Effector CD4-positive, alpha-beta T cell (primary cell): ENCODE results near the gene SCMH1.

Experiments used
- DNase-seq: peaks from one replicate; pipeline ENCODE4 v3.0.0-alpha.2; 2020

Gene SCMH1

GRCh38 chr1:41021526-41022308 is 220.4 kb downstream of the SCMH1 start, which contains the start of gene SLFNL1:
SLFNL1 (minus strand) TSS chr1:41021725; CDS start chr1:41020660, 1,065 bp downstream.
- no peak for DNase-seq

GRCh38 chr1:41020654-41021053 is 221.5 kb downstream of the SCMH1 start:
- DNase-seq, result no peak

GRCh38 chr1:41020109-41020576 is 222.0 kb downstream of the SCMH1 start:
- no peak for DNase-seq

GRCh38 chr1:41019353-41019745 is 222.8 kb downstream of the SCMH1 start:
- DNase-seq, result no peak

- no peak for DNase-seq
Observed at GRCh38 chr1:41018018-41018410, 224.1 kb downstream of the SCMH1 start.

- no peak for DNase-seq
Observed at GRCh38 chr1:41017141-41018017, 224.7 kb downstream of the SCMH1 start.

- DNase-seq, result no peak
Observed at GRCh38 chr1:41015897-41016470, 226.1 kb downstream of the SCMH1 start.

GRCh38 chr1:41015281-41015896 is 226.7 kb downstream of the SCMH1 start:
- no peak for DNase-seq

- no peak for DNase-seq
Observed at GRCh38 chr1:41014871-41015270, 227.2 kb downstream of the SCMH1 start.

- DNase-seq, result no peak
Observed at GRCh38 chr1:41013796-41014195, 228.3 kb downstream of the SCMH1 start.

- DNase-seq, result no peak
Observed at GRCh38 chr1:41013024-41013423, 229.1 kb downstream of the SCMH1 start.

- no peak for DNase-seq
Observed at GRCh38 chr1:41010345-41010744, 231.8 kb downstream of the SCMH1 start.

- no peak for DNase-seq
Observed at GRCh38 chr1:41009466-41009865, 232.6 kb downstream of the SCMH1 start.

- no peak for DNase-seq
Observed at GRCh38 chr1:41006942-41007865, 234.9 kb downstream of the SCMH1 start.

- DNase-seq, result no peak
Observed at GRCh38 chr1:41005876-41006275, 236.2 kb downstream of the SCMH1 start.

GRCh38 chr1:41003640-41004220 is 238.4 kb downstream of the SCMH1 start:
- DNase-seq, result peak; percentile 78

- DNase-seq, result no peak
Observed at GRCh38 chr1:41003127-41003639, 238.9 kb downstream of the SCMH1 start.

GRCh38 chr1:40998668-40999067 is 243.4 kb downstream of the SCMH1 start:
- no peak for DNase-seq

- DNase-seq, result no peak
Observed at GRCh38 chr1:40997096-40997495, 245.0 kb downstream of the SCMH1 start.

GRCh38 chr1:40989066-40989465 is 253.0 kb downstream of the SCMH1 start:
- DNase-seq, result no peak

- no peak for DNase-seq
Observed at GRCh38 chr1:40988280-40988679, 253.8 kb downstream of the SCMH1 start.
